Fibroblast of lung (primary cell): ENCODE data around the gene PSME3.

Source experiments
- EZH2 ChIP-seq: IDR thresholded peaks from 2 replicates; pipeline ENCODE4 v1.5.1; 2012; ENCODE audit warnings: low read length, control low read depth, mild to moderate bottlenecking; ENCODE audit errors: missing control alignments
- TF ChIP-seq, protein P1 (sequence below), 2 donors: IDR thresholded peaks in 1 of 2; conservative IDR thresholded peaks in 1 of 2; 1 replicate in 1 of 2; 2 replicates in 1 of 2; pipeline ENCODE4 v1.5.1; 2011 to 2012; ENCODE audit warnings: low read length in 2 of 2, control low read depth in 1 of 2, inconsistent platforms in 1 of 2, low read depth in 1 of 2, mild to moderate bottlenecking in 1 of 2

DNA sequence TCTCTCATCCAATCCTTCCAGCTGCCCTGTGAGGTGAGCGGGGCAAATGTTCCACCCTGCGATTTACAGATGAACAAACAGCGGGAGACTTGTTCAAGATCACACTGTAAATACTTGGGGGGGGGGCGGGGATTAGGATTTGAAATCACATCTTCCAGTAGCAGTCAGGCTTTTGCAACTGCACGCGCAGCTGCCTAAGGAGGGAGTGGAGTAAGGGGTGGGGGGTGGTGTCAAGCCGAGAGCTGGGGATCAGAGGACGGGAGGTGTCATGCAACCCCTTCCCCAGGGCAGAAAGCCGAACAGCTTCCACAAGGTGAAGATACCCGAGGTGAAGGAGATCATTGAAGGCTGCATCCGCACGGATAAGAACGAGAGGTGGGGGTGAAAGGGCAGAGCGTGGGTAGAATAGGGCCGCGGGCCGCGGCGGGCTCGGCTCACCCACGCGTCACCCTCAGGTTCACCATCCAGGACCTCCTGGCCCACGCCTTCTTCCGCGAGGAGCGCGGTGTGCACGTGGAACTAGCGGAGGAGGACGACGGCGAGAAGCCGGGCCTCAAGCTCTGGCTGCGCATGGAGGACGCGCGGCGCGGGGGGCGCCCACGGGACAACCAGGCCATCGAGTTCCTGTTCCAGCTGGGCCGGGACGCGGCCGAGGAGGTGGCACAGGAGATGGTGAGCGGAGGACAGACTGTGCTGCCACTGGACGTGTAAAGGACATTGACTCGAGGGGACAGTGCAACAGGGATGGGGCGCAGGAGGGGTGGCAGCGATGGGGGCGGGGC lies 48.2 kb upstream of the PSME3 start:
- TF ChIP-seq, protein P1, sequence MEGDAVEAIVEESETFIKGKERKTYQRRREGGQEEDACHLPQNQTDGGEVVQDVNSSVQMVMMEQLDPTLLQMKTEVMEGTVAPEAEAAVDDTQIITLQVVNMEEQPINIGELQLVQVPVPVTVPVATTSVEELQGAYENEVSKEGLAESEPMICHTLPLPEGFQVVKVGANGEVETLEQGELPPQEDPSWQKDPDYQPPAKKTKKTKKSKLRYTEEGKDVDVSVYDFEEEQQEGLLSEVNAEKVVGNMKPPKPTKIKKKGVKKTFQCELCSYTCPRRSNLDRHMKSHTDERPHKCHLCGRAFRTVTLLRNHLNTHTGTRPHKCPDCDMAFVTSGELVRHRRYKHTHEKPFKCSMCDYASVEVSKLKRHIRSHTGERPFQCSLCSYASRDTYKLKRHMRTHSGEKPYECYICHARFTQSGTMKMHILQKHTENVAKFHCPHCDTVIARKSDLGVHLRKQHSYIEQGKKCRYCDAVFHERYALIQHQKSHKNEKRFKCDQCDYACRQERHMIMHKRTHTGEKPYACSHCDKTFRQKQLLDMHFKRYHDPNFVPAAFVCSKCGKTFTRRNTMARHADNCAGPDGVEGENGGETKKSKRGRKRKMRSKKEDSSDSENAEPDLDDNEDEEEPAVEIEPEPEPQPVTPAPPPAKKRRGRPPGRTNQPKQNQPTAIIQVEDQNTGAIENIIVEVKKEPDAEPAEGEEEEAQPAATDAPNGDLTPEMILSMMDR (conservative IDR thresholded peaks at IDR 0.05 in 1 of 2, IDR thresholded peaks at IDR 0.05 in 1 of 2; ENCODE audit: low read depth in 1 of 2, low read length in 2 of 2), result no peak
- peak; percentile 52 for TF ChIP-seq EZH2
